ENCODE measurements around the gene CD276.

Gene CD276

GRCh38 chr15:73732930-73733329 is 48.7 kb downstream of the CD276 start:
- Histone ChIP-seq H3K36me3 (ENCODE audit: insufficient read depth, low read length) (no peaks in the 10 kb centered on the region), H3K9ac (ENCODE audit: low read depth, low read length) (no peak overlapping the region), H3K9me3 (ENCODE audit: insufficient read depth, low read depth, low read length) (no peaks in the 10 kb centered on the region), H3K4me3 (ENCODE audit: low read length) (no peak overlapping the region), H3K4me1 (ENCODE audit: insufficient read depth, low read length) (no peaks in the 10 kb centered on the region), H3K27me3 (ENCODE audit: insufficient read depth, low read length) (no peaks in the 10 kb centered on the region), H3K27ac (ENCODE audit: low read depth, low read length) (no peak overlapping the region)
- WGBS: 86% methylated on average over 3 of the region's 3 CpGs

- Histone ChIP-seq H3K9me3 (ENCODE audit: insufficient read depth, low read depth, low read length) (no peaks in the 10 kb centered on the region), H3K27ac (ENCODE audit: low read depth, low read length) (no peak overlapping the region), H3K27me3 (ENCODE audit: insufficient read depth, low read length) (no peaks in the 10 kb centered on the region), H3K9ac (ENCODE audit: low read depth, low read length) (no peak overlapping the region), H3K36me3 (ENCODE audit: insufficient read depth, low read length) (no peaks in the 10 kb centered on the region), H3K4me1 (ENCODE audit: insufficient read depth, low read length) (no peaks in the 10 kb centered on the region), H3K4me3 (ENCODE audit: low read length) (no peak overlapping the region)
- 86% methylated on average over 7 of the region's 7 CpGs for WGBS
Measured at GRCh38 chr15:73737535-73737934, 53.4 kb downstream of the CD276 start.

GRCh38 chr15:73740152-73741048 is 56.2 kb downstream of the CD276 start:
- no peak overlapping the region for H3K27ac ChIP-seq (ENCODE audit: low read depth, low read length)
- no peaks in the 10 kb centered on the region for H3K27me3 ChIP-seq (ENCODE audit: insufficient read depth, low read length)
- H3K36me3 ChIP-seq (ENCODE audit: insufficient read depth, low read length): no peaks in the 10 kb centered on the region
- no peak overlapping the region for H3K4me3 ChIP-seq (ENCODE audit: low read length)
- H3K9me3 ChIP-seq (ENCODE audit: insufficient read depth, low read depth, low read length): no peaks in the 10 kb centered on the region
- H3K9ac ChIP-seq (ENCODE audit: low read depth, low read length): no peak overlapping the region
- 95% methylated on average over 25 of the region's 25 CpGs for WGBS
- peaks cover 12% of the 10 kb centered on the region for H3K4me1 ChIP-seq (ENCODE audit: insufficient read depth, low read length)

GRCh38 chr15:73741321-73741836 is 57.2 kb downstream of the CD276 start:
- Histone ChIP-seq H3K27me3 (ENCODE audit: insufficient read depth, low read length) (no peaks in the 10 kb centered on the region), H3K9ac (ENCODE audit: low read depth, low read length) (no peak overlapping the region), H3K9me3 (ENCODE audit: insufficient read depth, low read depth, low read length) (no peaks in the 10 kb centered on the region), H3K4me3 (ENCODE audit: low read length) (no peak overlapping the region), H3K36me3 (ENCODE audit: insufficient read depth, low read length) (no peaks in the 10 kb centered on the region), H3K4me1 (ENCODE audit: insufficient read depth, low read length) (peaks cover 13% of the 10 kb centered on the region), H3K27ac (ENCODE audit: low read depth, low read length) (no peak overlapping the region)
- 81% methylated on average over 3 of the region's 3 CpGs for WGBS

GRCh38 chr15:73744293-73744692 is 60.1 kb downstream of the CD276 start:
- no peaks in the 10 kb centered on the region for H3K9me3 ChIP-seq (ENCODE audit: insufficient read depth, low read depth, low read length)
- H3K36me3 ChIP-seq (ENCODE audit: insufficient read depth, low read length): no peaks in the 10 kb centered on the region
- H3K27me3 ChIP-seq (ENCODE audit: insufficient read depth, low read length): no peaks in the 10 kb centered on the region
- H3K27ac ChIP-seq (ENCODE audit: low read depth, low read length): no peak overlapping the region
- no peak overlapping the region for H3K9ac ChIP-seq (ENCODE audit: low read depth, low read length)
- H3K4me1 ChIP-seq (ENCODE audit: insufficient read depth, low read length): peaks cover 22% of the 10 kb centered on the region
- H3K4me3 ChIP-seq (ENCODE audit: low read length): no peak overlapping the region
- 29% methylated on average over 1 of the region's 1 CpG for WGBS

GRCh38 chr15:73745073-73745472 is 60.9 kb downstream of the CD276 start:
- Histone ChIP-seq H3K4me3 (ENCODE audit: low read length) (no peak overlapping the region), H3K4me1 (ENCODE audit: insufficient read depth, low read length) (peaks cover 22% of the 10 kb centered on the region), H3K9ac (ENCODE audit: low read depth, low read length) (no peak overlapping the region), H3K36me3 (ENCODE audit: insufficient read depth, low read length) (no peaks in the 10 kb centered on the region), H3K27me3 (ENCODE audit: insufficient read depth, low read length) (0 out of 2 replicates have a peak, but pooled peaks cover 4% of the 10 kb centered on the region), H3K27ac (ENCODE audit: low read depth, low read length) (no peak overlapping the region), H3K9me3 (ENCODE audit: insufficient read depth, low read depth, low read length) (no peaks in the 10 kb centered on the region)
- 64% methylated on average over 7 of the region's 7 CpGs for WGBS

- Histone ChIP-seq H3K36me3 (ENCODE audit: insufficient read depth, low read length) (no peaks in the 10 kb centered on the region), H3K9ac (ENCODE audit: low read depth, low read length) (no peak overlapping the region), H3K27me3 (ENCODE audit: insufficient read depth, low read length) (peaks cover 13% of the 10 kb centered on the region), H3K27ac (ENCODE audit: low read depth, low read length) (no peak overlapping the region), H3K4me3 (ENCODE audit: low read length) (no peak overlapping the region), H3K9me3 (ENCODE audit: insufficient read depth, low read depth, low read length) (no peaks in the 10 kb centered on the region), H3K4me1 (ENCODE audit: insufficient read depth, low read length) (peaks cover 22% of the 10 kb centered on the region)
- 88% methylated on average over 8 of the region's 8 CpGs for WGBS
Measured at GRCh38 chr15:73746261-73746660, 62.1 kb downstream of the CD276 start.

- Histone ChIP-seq H3K9me3 (ENCODE audit: insufficient read depth, low read depth, low read length) (no peaks in the 10 kb centered on the region), H3K27me3 (ENCODE audit: insufficient read depth, low read length) (peaks cover 17% of the 10 kb centered on the region), H3K9ac (ENCODE audit: low read depth, low read length) (no peak overlapping the region), H3K36me3 (ENCODE audit: insufficient read depth, low read length) (no peaks in the 10 kb centered on the region), H3K27ac (ENCODE audit: low read depth, low read length) (no peak overlapping the region), H3K4me3 (ENCODE audit: low read length) (no peak overlapping the region), H3K4me1 (ENCODE audit: insufficient read depth, low read length) (peaks cover 22% of the 10 kb centered on the region)
- 75% methylated on average over 7 of the region's 7 CpGs for WGBS
Measured at GRCh38 chr15:73746883-73747282, 62.7 kb downstream of the CD276 start.

- no peak overlapping the region for H3K9ac ChIP-seq (ENCODE audit: low read depth, low read length)
- peaks cover 22% of the 10 kb centered on the region for H3K4me1 ChIP-seq (ENCODE audit: insufficient read depth, low read length)
- WGBS: 80% methylated on average over 11 of the region's 11 CpGs
- H3K4me3 ChIP-seq (ENCODE audit: low read length): no peak overlapping the region
- H3K27me3 ChIP-seq (ENCODE audit: insufficient read depth, low read length): peaks cover 25% of the 10 kb centered on the region
- no peaks in the 10 kb centered on the region for H3K36me3 ChIP-seq (ENCODE audit: insufficient read depth, low read length)
- H3K27ac ChIP-seq (ENCODE audit: low read depth, low read length): no peak overlapping the region
- H3K9me3 ChIP-seq (ENCODE audit: insufficient read depth, low read depth, low read length): no peaks in the 10 kb centered on the region
Measured at GRCh38 chr15:73747847-73748590, 63.8 kb downstream of the CD276 start.

GRCh38 chr15:73748730-73749129 is 64.5 kb downstream of the CD276 start:
- Histone ChIP-seq H3K36me3 (ENCODE audit: insufficient read depth, low read length) (no peaks in the 10 kb centered on the region), H3K27me3 (ENCODE audit: insufficient read depth, low read length) (peaks cover 31% of the 10 kb centered on the region), H3K27ac (ENCODE audit: low read depth, low read length) (no peak overlapping the region), H3K9ac (ENCODE audit: low read depth, low read length) (no peak overlapping the region), H3K9me3 (ENCODE audit: insufficient read depth, low read depth, low read length) (no peaks in the 10 kb centered on the region), H3K4me3 (ENCODE audit: low read length) (no peak overlapping the region), H3K4me1 (ENCODE audit: insufficient read depth, low read length) (peaks cover 26% of the 10 kb centered on the region)
- 73% methylated on average over 6 of the region's 6 CpGs for WGBS

GRCh38 chr15:73749533-73749932 is 65.3 kb downstream of the CD276 start:
- H3K4me3 ChIP-seq (ENCODE audit: low read length): no peak overlapping the region
- H3K27me3 ChIP-seq (ENCODE audit: insufficient read depth, low read length): peaks cover 34% of the 10 kb centered on the region
- H3K4me1 ChIP-seq (ENCODE audit: insufficient read depth, low read length): peaks cover 26% of the 10 kb centered on the region
- H3K9me3 ChIP-seq (ENCODE audit: insufficient read depth, low read depth, low read length): no peaks in the 10 kb centered on the region
- no peak overlapping the region for H3K9ac ChIP-seq (ENCODE audit: low read depth, low read length)
- 91% methylated on average over 5 of the region's 5 CpGs for WGBS
- H3K36me3 ChIP-seq (ENCODE audit: insufficient read depth, low read length): no peaks in the 10 kb centered on the region
- no peak overlapping the region for H3K27ac ChIP-seq (ENCODE audit: low read depth, low read length)

Data from HUES64 (cell line).